ENCODE results near the gene SEH1L. TPM values are rescaled to one million over a fixed set of nuclear protein-coding genes. Genes with fewer than 3 reads are reported as not detected.

SEH1L gene
- total RNA-seq, 1 experiment from 2014 or later = 61.2 TPM

DNA sequence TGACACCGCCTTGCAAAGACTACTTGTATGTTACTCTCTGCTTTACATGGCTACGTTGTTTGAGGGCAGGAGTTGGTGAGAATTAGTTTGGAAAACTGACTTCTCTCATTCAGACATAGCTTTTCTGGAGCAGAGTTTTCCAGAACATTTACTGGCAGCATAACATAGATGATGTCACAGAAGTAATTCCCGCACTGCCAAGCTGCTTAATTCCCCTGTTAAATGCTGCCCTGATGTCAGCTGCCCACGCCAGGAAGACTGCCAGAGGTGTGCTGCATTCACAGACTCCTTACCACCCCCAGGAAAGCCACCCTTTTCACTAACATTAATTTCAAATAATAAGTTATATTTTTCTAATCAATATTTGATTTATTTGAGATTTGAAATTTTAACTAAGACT lies 39.1 kb upstream of the SEH1L start:
- Histone ChIP-seq H2AFZ (ENCODE audit: low read length) (no peak overlapping the region), H3K27ac (ENCODE audit: low read length) (no peak overlapping the region), H3K9me2 (replicated peaks; ENCODE audit: low read length) (no peaks in the 10 kb centered on the region), H3K27me3 (ENCODE audit: low read length) (peaks cover 23% of the 10 kb centered on the region), H3K79me2 (ENCODE audit: low read length) (no peaks in the 10 kb centered on the region), H4K20me1 (ENCODE audit: low read length) (no peaks in the 10 kb centered on the region), H3F3A (ENCODE audit: low read length, unreplicated experiment) (no peaks in the 10 kb centered on the region), H3K9me3 (ENCODE audit: low read length) (no peaks in the 10 kb centered on the region), H3K4me1 (ENCODE audit: insufficient read depth, low read length) (no peaks in the 10 kb centered on the region), H3K9ac (ENCODE audit: low read length) (no peak overlapping the region), H3K36me3 (ENCODE audit: low read depth, low read length) (no peaks in the 10 kb centered on the region), H3K4me2 (ENCODE audit: low read length) (no peak overlapping the region), H3K4me3 (ENCODE audit: low read length) (no peak overlapping the region)
- POLR2A ChIA-PET (ENCODE audit: unreplicated experiment) = no interaction called here
- TF ChIP-seq, protein P1, sequence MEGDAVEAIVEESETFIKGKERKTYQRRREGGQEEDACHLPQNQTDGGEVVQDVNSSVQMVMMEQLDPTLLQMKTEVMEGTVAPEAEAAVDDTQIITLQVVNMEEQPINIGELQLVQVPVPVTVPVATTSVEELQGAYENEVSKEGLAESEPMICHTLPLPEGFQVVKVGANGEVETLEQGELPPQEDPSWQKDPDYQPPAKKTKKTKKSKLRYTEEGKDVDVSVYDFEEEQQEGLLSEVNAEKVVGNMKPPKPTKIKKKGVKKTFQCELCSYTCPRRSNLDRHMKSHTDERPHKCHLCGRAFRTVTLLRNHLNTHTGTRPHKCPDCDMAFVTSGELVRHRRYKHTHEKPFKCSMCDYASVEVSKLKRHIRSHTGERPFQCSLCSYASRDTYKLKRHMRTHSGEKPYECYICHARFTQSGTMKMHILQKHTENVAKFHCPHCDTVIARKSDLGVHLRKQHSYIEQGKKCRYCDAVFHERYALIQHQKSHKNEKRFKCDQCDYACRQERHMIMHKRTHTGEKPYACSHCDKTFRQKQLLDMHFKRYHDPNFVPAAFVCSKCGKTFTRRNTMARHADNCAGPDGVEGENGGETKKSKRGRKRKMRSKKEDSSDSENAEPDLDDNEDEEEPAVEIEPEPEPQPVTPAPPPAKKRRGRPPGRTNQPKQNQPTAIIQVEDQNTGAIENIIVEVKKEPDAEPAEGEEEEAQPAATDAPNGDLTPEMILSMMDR (conservative IDR thresholded peaks at IDR 0.05; ENCODE audit: low read depth, low read length) = no peak
- TF ChIP-seq EZH2 (IDR thresholded peaks at IDR 0.05; ENCODE audit: low read length, unreplicated experiment) = no peak
- no peak for TF ChIP-seq EZH2phosphoT487 (IDR thresholded peaks at IDR 0.05; ENCODE audit: borderline replicate concordance, low read length)
- intact Hi-C loops (cut with micrococcal nuclease) = no loop called here
- no peak for DNase-seq
- no TSS peak for BruUV-seq (replicated peaks)
- CTCF ChIA-PET = no interaction called here
- ATAC-seq = no peak

DNA sequence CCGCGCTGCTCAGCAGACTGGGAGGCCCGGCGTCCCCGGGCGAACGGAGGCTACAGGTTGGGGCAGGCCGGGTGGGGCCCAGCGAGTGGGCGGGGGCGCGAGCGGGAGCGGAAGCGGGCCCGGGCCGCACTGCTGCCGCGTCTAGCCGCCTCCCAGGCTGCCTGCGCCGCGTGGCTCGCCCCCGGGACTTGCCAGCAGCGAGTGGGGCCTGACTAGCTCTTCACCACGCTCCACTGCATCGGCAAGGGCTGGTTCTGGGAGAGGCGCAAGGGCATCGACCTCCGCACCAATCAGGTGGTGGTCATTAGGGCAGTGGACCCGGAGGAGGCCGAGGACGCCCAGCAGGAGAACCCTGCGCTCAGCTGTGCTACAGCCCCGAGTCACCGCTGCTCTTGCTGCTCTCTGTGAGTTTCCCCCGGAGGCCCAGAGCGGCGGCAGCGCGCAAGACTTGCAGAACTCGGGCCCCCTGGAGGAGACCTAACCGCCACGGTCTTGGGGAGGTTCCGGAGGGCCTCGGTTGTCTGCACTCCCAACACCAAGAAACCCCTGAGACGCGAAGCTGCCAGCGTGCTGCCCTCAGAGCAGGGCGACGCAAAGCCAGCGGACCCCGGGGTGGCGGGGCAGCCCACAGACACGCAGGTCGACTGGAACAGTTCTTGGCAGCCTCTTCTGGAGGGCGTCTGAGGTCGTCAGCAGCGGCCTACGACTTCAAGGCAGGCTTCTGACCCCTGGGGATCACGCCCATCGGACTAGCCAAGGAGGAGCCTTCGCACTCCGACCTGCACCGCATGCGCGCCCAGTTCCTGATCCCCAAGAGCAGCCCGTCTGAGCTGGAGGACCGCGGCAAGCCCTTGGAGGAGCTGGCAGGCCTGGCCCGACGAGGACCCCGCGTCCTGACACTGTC lies 36.5 kb upstream of the SEH1L start:
- CTCF ChIA-PET = no interaction called here
- Histone ChIP-seq H3K4me1 (ENCODE audit: insufficient read depth, low read length) (no peaks in the 10 kb centered on the region), H3K9ac (ENCODE audit: low read length) (no peak overlapping the region), H3K9me2 (replicated peaks; ENCODE audit: low read length) (no peaks in the 10 kb centered on the region), H3K9me3 (ENCODE audit: low read length) (no peaks in the 10 kb centered on the region), H3K4me3 (ENCODE audit: low read length) (no peak overlapping the region), H3K79me2 (ENCODE audit: low read length) (no peaks in the 10 kb centered on the region), H3K4me2 (ENCODE audit: low read length) (no peak overlapping the region), H2AFZ (ENCODE audit: low read length) (no peak overlapping the region), H3K27me3 (ENCODE audit: low read length) (peaks cover 20% of the 10 kb centered on the region), H3K27ac (ENCODE audit: low read length) (no peak overlapping the region), H3F3A (ENCODE audit: low read length, unreplicated experiment) (no peaks in the 10 kb centered on the region), H4K20me1 (ENCODE audit: low read length) (no peaks in the 10 kb centered on the region), H3K36me3 (ENCODE audit: low read depth, low read length) (no peaks in the 10 kb centered on the region)
- DNase-seq (no peak), ATAC-seq (no peak)
- intact Hi-C loops (cut with micrococcal nuclease) = no loop called here
- POLR2A ChIA-PET (ENCODE audit: unreplicated experiment) = no interaction called here
- TF ChIP-seq EZH2 (IDR thresholded peaks at IDR 0.05; ENCODE audit: low read length, unreplicated experiment) (no peak), EZH2phosphoT487 (IDR thresholded peaks at IDR 0.05; ENCODE audit: borderline replicate concordance, low read length) (no peak)
- TF ChIP-seq, protein P1 (conservative IDR thresholded peaks at IDR 0.05; ENCODE audit: low read depth, low read length) = no peak
- no TSS peak for BruUV-seq (replicated peaks)

Measured in PC-3 (cell line).